Measurements from ENCODE around the gene PFN3. TPM values are rescaled to one million over a fixed set of nuclear protein-coding genes. Genes with fewer than 3 reads are reported as not detected.

PFN3 gene
- total and polyA plus RNA-seq, 2 experiments from 2014 or later = not detected

DNA sequence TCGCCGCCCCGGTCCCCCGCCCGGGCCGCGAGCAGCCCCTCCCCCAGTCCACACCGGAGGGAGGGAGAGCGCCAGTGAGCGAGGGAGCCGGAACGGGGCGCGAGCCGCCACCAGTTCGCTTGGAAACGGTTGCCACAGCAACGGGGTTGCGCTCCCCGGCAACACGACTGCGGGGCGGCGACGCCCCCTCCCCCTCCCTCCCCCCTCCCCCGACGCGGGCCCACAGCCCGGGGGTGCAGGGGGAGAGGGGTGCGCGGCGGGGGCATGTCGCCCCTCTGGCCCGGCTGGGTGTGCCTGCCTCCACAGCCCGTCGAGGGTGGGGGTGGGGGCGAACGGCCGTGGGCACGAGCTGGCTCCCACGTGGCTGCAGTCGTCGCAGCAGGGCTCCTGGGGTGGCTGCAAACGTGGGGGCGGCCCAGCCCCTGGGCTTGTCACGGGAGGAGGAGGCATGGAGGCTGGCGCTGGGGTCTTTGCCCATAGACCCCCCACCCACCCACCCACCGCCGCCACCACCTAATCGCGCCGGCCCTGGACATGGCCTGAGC, 46.7 kb upstream of the PFN3 start:
- Histone ChIP-seq H3K4me1 (ENCODE audit: low read depth) (peaks cover 9% of the 10 kb centered on the region), H3K36me3 (no peaks in the 10 kb centered on the region), H3K9me3 (ENCODE audit: low read depth) (no peaks in the 10 kb centered on the region), H3K4me3 (peak overlapping the region; percentile 58), H3K27ac (no peak overlapping the region), H3K27me3 (no peaks in the 10 kb centered on the region)
- peak; percentile 49 to 71 for DNase-seq (ENCODE audit: low read depth in 1 of 2, low spot score in 1 of 2)
- TF ChIP-seq, protein P1, sequence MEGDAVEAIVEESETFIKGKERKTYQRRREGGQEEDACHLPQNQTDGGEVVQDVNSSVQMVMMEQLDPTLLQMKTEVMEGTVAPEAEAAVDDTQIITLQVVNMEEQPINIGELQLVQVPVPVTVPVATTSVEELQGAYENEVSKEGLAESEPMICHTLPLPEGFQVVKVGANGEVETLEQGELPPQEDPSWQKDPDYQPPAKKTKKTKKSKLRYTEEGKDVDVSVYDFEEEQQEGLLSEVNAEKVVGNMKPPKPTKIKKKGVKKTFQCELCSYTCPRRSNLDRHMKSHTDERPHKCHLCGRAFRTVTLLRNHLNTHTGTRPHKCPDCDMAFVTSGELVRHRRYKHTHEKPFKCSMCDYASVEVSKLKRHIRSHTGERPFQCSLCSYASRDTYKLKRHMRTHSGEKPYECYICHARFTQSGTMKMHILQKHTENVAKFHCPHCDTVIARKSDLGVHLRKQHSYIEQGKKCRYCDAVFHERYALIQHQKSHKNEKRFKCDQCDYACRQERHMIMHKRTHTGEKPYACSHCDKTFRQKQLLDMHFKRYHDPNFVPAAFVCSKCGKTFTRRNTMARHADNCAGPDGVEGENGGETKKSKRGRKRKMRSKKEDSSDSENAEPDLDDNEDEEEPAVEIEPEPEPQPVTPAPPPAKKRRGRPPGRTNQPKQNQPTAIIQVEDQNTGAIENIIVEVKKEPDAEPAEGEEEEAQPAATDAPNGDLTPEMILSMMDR (IDR thresholded peaks at IDR 0.05; ENCODE audit: low read depth, low read length) = no peak

DNA sequence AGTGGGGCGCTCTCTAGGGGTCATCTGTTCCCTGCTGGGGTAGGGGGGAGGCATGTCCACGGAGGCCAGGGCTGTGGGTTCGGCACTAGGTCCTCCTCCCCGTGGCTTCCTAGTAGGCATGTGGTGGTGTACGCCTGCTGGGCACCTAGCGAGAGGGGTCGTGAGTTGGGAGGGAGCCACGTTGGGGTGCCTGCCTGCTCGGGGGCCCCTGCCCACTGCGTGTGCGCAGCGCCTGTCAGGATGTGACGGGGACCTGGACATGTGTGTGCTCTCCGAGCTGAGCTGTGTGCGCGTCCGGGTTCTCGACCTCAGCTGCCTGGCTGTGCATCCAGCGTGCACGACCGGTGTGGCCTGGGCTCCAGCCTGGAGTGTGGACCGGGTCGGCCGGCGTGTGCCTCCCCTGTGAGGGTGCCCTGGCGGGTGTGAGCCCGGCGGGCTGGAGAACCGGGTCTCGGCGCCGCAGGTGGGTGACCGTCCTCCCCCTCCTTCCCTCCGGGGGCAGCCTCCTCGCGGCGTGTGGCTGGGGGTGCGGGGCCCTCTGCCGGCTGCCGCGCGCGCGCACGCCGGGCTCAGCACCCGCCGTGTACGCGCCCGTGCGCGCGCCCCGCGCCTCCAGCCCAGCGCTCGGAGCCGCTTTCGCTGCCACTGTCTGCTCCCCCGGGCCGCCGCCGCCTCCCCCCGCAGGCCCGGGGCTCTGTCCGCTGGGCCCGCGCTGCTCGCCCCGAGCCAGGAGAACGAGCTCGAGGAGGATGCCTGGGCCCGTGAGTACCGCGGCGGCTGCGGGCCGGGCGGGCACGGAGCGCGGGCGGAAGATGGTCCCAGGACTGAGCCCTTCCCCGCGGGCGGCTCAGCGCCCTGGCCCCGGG, 46.0 kb upstream of the PFN3 start, which contains the start of gene PRR7:
PRR7 (plus strand) TSS at position 615 of the 866 bp plus-strand sequence. CDS start 8,254 bp downstream, outside the sequence.
- TF ChIP-seq, protein P1 (IDR thresholded peaks at IDR 0.05; ENCODE audit: low read depth, low read length) = peak; percentile 2
- peak within 1 kb of the TSS; percentile 58 for H3K4me3 ChIP-seq
- peak; percentile 74 to 78 for DNase-seq (ENCODE audit: low read depth in 1 of 2, low spot score in 1 of 2)
- no peaks in the 10 kb centered on the region for H3K9me3 ChIP-seq (ENCODE audit: low read depth)
- H3K27me3 ChIP-seq = no peaks in the 10 kb centered on the region
- no peak within 1 kb of the TSS for H3K27ac ChIP-seq
- H3K4me1 ChIP-seq (ENCODE audit: low read depth) = peaks cover 9% of the 10 kb centered on the region
- H3K36me3 ChIP-seq = no peaks in the 10 kb centered on the region

DNA sequence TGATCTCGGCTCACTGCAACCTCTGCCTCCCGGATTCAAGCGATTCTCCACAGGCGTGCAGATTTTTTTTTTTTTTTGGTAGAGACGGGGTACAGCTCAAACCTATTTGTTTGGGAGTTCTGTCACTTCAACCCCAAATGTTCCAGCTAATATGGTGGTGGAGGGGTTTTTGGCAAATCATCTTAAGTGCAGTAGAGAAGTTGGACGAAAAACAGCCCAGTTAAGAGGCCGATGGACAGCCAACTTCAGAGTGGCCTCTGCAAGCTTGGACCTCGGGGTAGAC, 45.4 kb upstream of the PFN3 start:
- H3K27me3 ChIP-seq = no peaks in the 10 kb centered on the region
- DNase-seq (ENCODE audit: low read depth in 1 of 2, low spot score in 1 of 2) = no peak
- H3K9me3 ChIP-seq (ENCODE audit: low read depth) = no peaks in the 10 kb centered on the region
- H3K4me1 ChIP-seq (ENCODE audit: low read depth) = peaks cover 9% of the 10 kb centered on the region
- H3K36me3 ChIP-seq = no peaks in the 10 kb centered on the region
- TF ChIP-seq, protein P1 (IDR thresholded peaks at IDR 0.05; ENCODE audit: low read depth, low read length) = no peak
- peak overlapping the region; percentile 58 for H3K4me3 ChIP-seq
- no peak overlapping the region for H3K27ac ChIP-seq

DNA sequence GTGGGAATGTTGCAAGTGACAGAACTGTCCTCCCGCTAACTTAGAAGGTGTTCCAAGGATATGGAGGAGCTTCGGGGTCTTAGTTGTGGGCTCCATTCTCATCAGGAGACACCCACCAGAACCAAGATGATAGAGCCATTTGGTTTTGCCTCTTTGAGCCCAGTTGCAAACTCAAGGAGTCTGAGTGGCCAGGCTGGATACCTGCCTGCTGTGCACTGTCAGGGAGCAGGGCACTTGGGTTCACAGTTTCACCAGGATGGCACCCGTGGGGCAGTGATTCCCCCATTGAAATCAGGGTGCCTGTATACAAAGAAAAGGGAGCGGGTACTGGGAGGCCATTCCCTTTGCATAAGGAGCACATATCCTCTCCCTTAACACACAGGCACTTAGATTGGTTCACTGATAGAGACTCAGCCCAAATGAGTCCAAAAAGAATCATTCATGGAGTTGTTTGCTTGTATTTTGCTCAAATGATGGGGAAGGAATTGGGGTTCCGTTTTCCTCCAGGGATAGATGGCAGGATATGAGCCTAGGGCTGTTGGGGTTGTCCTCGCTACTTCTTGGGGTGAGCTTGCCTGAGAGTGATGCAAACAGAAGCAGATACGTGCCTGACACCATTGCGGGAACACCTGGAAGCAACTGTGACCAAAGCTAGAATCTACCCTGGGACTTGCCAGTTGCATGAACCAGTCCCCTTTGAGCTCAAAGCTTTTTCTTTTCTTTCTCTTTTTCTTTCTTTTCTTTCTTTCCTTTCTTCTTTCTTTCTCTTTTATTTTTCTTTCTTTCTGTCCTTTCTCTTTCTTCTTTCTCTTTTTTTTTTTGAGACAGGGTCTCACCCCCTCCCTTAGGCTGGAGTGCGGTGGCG, 44.8 kb upstream of the PFN3 start:
- Histone ChIP-seq H3K27ac (no peak overlapping the region), H3K9me3 (ENCODE audit: low read depth) (no peaks in the 10 kb centered on the region), H3K4me1 (ENCODE audit: low read depth) (peaks cover 9% of the 10 kb centered on the region), H3K36me3 (no peaks in the 10 kb centered on the region), H3K27me3 (no peaks in the 10 kb centered on the region), H3K4me3 (no peak overlapping the region)
- TF ChIP-seq, protein P1 (IDR thresholded peaks at IDR 0.05; ENCODE audit: low read depth, low read length) = no peak
- DNase-seq (ENCODE audit: low read depth in 1 of 2, low spot score in 1 of 2) = no peak

Data from cardiac muscle cell (in vitro differentiated cells and primary cell).